Tibial artery (tissue), 4 donors: ENCODE results near the gene SH3RF3.
"Not testable (repeated sequence)": the region's sequence is repeated elsewhere in the genome, so short reads cannot be mapped to it uniquely, and the experiment has no call there.

Experiments used
- DNase-seq, 2 donors: peaks; one replicate each; pipeline ENCODE4 v3.0.0-alpha.2; 2019
- H3K27ac ChIP-seq, 2 donors: fragments of 200-600 bp; sonication (generic) in 1 of 2; 1 replicate in 1 of 2; 2 replicates in 1 of 2; pipeline ENCODE4 v1.5.1; 2018 to 2019; ENCODE audit warnings: mild to moderate bottlenecking in 1 of 2
- H3K27me3 ChIP-seq, 2 donors: fragments of 200-600 bp; sonication (generic) in 1 of 2; one replicate each; pipeline versions ENCODE4 v1.5.1 to v1.6.0; 2016 to 2019
- H3K36me3 ChIP-seq, 3 donors: fragments of 200-600 bp; sonication (generic) in 2 of 3; one replicate each; pipeline ENCODE4 v1.5.1; 2016 to 2019; ENCODE audit warnings: mild to moderate bottlenecking in 2 of 3
- H3K4me1 ChIP-seq, 4 donors: fragments of 200-600 bp; sonication (generic) in 2 of 4; 1 replicate in 3 of 4; 2 replicates in 1 of 4; pipeline ENCODE4 v1.5.1; 2016 to 2019
- H3K4me3 ChIP-seq, 2 donors: fragments of 200-600 bp; sonication (generic) in 1 of 2; 1 replicate in 1 of 2; 2 replicates in 1 of 2; pipeline ENCODE4 v1.5.1; 2018 to 2019; ENCODE audit warnings: mild to moderate bottlenecking in 2 of 2
- H3K9me3 ChIP-seq, 3 donors: fragments of 200-600 bp; sonication (generic) in 1 of 3; one replicate each; pipeline ENCODE4 v1.5.1; 2016 to 2019
- intact Hi-C: fragments of 100-400 bp; cut with DNase I; formaldehyde crosslinking; loops from one replicate; pipeline ENCODE4 v1.15.0; 2023; ENCODE audit warnings: low total_unique reads
- TF ChIP-seq, protein P1 (sequence below), 2 experiments: fragments of 200-600 bp in 1 of 2; fragments of 450-650 bp in 1 of 2; IDR thresholded peaks; one replicate each; pipeline ENCODE4 v1.5.1; 2017 to 2019; ENCODE audit warnings: antibody characterized with exemption in 2 of 2, mild to moderate bottlenecking in 1 of 2, moderate library complexity in 1 of 2

Gene SH3RF3

DNA sequence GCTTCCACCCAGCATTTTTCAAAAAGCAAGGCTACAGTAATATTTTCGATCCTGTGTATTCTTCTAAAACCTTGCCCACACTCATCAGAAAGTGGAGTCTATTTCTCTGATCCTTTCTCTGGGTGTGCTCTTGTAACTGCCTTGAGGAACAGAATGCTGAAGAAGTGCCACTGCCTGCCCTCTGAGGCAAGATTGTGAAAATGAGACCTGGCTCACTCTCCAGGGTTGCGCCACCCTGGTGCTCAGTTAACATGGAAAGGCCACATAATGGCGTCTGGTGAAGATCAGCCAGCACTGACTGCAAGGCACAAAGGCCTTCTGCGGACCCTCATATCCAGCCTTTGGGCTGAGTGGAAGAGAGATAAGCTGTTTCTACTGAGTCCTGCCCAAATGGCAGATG is 11.2 kb upstream of the SH3RF3 start:
- no peak overlapping the region for H3K27ac ChIP-seq
- H3K27me3 ChIP-seq: peaks cover 0 to 11% of the 10 kb centered on the region in 2 donors
- no peaks in the 10 kb centered on the region for H3K9me3 ChIP-seq
- intact Hi-C loops: no loop called here
- H3K36me3 ChIP-seq: no peaks in the 10 kb centered on the region
- no peak for DNase-seq
- H3K4me1 ChIP-seq: no peaks in the 10 kb centered on the region
- TF ChIP-seq, protein P1, sequence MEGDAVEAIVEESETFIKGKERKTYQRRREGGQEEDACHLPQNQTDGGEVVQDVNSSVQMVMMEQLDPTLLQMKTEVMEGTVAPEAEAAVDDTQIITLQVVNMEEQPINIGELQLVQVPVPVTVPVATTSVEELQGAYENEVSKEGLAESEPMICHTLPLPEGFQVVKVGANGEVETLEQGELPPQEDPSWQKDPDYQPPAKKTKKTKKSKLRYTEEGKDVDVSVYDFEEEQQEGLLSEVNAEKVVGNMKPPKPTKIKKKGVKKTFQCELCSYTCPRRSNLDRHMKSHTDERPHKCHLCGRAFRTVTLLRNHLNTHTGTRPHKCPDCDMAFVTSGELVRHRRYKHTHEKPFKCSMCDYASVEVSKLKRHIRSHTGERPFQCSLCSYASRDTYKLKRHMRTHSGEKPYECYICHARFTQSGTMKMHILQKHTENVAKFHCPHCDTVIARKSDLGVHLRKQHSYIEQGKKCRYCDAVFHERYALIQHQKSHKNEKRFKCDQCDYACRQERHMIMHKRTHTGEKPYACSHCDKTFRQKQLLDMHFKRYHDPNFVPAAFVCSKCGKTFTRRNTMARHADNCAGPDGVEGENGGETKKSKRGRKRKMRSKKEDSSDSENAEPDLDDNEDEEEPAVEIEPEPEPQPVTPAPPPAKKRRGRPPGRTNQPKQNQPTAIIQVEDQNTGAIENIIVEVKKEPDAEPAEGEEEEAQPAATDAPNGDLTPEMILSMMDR (IDR thresholded peaks at IDR 0.05): no peak
- no peak overlapping the region for H3K4me3 ChIP-seq

DNA sequence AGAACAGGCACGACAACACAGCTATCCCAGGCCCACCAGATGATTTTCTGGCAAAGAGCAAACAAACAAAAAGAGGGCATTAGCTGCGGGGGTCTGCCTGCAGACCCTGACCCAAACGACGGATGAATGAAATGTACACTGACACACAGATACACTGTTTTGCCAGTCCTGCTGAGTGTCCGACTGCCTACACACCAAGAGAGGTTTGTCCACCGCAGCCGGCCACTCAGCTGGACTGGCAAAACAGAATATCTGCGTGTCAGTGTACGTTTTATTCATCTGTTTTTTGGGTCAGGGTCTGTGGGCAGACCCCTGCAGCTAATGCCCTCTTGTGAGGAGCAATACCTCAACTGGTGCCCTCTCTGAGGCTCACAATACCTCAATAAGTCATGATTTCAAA is 10.7 kb upstream of the SH3RF3 start:
- intact Hi-C loops: no loop called here
- DNase-seq: no peak
- TF ChIP-seq, protein P1 (IDR thresholded peaks at IDR 0.05): no peak
- Histone ChIP-seq H3K27ac (no peak overlapping the region), H3K4me3 (no peak overlapping the region), H3K27me3 (peaks cover 0 to 11% of the 10 kb centered on the region in 2 donors), H3K4me1 (no peaks in the 10 kb centered on the region), H3K9me3 (no peaks in the 10 kb centered on the region), H3K36me3 (no peaks in the 10 kb centered on the region)

GRCh38 chr2:109120166-109120565 is 8.8 kb upstream of the SH3RF3 start:
- H3K27me3 ChIP-seq: peaks cover 0 to 11% of the 10 kb centered on the region in 2 donors

GRCh38 chr2:109120686-109121085 is 8.3 kb upstream of the SH3RF3 start:
- H3K27me3 ChIP-seq: peaks cover 0 to 11% of the 10 kb centered on the region in 2 donors
- H3K36me3 ChIP-seq, DNase-seq, H3K4me3 ChIP-seq, intact Hi-C loops, H3K27ac ChIP-seq, H3K4me1 ChIP-seq, H3K9me3 ChIP-seq: not testable (repeated sequence)

More at GRCh38 chr2:109120166-109120565, 8.8 kb upstream of the SH3RF3 start:
- H3K4me1 ChIP-seq: no peaks in the 10 kb centered on the region
- no peak overlapping the region for H3K4me3 ChIP-seq
- no peaks in the 10 kb centered on the region for H3K9me3 ChIP-seq
- intact Hi-C loops: no loop called here
- no peaks in the 10 kb centered on the region for H3K36me3 ChIP-seq
- DNase-seq: no peak
- TF ChIP-seq, protein P1 (IDR thresholded peaks at IDR 0.05): no peak
- H3K27ac ChIP-seq: no peak overlapping the region

DNA sequence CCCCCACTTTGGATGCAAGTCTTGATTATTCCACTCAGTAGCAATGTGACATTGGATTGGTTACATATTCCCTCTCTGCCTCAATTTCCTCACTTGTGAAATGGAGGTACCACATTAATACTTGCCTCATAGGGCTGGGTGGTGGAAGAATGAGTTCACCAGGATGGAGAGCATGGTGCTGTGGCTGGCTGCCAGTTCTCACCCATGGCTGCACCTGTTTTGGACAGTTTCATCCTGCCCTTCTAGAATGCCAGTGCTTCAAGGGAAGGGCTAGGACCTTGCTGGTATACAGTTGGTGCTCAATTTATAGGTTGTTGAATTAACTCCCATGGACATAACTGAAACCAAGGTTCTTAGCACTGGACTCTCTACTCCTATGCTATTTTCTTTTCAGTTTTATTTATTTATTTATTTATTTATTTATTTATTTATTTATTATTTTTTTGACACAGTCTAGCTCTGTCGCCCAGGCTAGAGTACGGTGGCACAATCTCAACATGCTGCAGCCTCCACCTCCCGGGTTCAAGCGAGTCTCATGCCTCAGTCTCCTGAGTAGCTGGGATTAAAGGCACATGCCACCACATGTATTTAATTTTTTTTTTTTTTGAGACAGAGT is 5.3 kb upstream of the SH3RF3 start:
- Histone ChIP-seq H3K4me3 (no peak overlapping the region), H3K4me1 (peaks cover 0 to 20% (median 8%) of the 10 kb centered on the region in 4 donors), H3K27ac (no peak overlapping the region), H3K36me3 (no peaks in the 10 kb centered on the region), H3K27me3 (peaks cover 0 to 4% of the 10 kb centered on the region in 2 donors), H3K9me3 (no peaks in the 10 kb centered on the region)
- intact Hi-C loops: no loop called here
- DNase-seq: no peak
- TF ChIP-seq, protein P1 (IDR thresholded peaks at IDR 0.05): no peak

GRCh38 chr2:109124982-109125592 is 3.9 kb upstream of the SH3RF3 start:
- H3K36me3 ChIP-seq: no peaks in the 10 kb centered on the region
- DNase-seq: no peak
- H3K27ac ChIP-seq: no peak overlapping the region
- peaks cover 0 to 2% of the 10 kb centered on the region in 2 donors for H3K27me3 ChIP-seq
- H3K9me3 ChIP-seq: no peaks in the 10 kb centered on the region
- peaks cover 0 to 20% (median 8%) of the 10 kb centered on the region in 4 donors for H3K4me1 ChIP-seq
- TF ChIP-seq, protein P1 (IDR thresholded peaks at IDR 0.05): no peak
- intact Hi-C loops: no loop called here
- H3K4me3 ChIP-seq: no peak overlapping the region
